Smooth muscle cell (in vitro differentiated cells): ENCODE results near the gene MYH7. TPM values are rescaled to one million over a fixed set of nuclear protein-coding genes. Genes with fewer than 3 reads are reported as not detected.
"Not testable (repeated sequence)": the region's sequence is repeated elsewhere in the genome, so short reads cannot be mapped to it uniquely, and the experiment has no call there.

ENCODE experiments used
- DNase-seq: peaks from one replicate; lab custom pipeline; 2025; ENCODE audit not compliant: unreplicated experiment; lab: John Stamatoyannopoulos, UW
- H2AFZ ChIP-seq: fragments of 200-600 bp; sonication (generic); 2 replicates; pipeline ENCODE4 v1.6.0; 2016; ENCODE audit warnings: antibody characterized with exemption, low read depth, mild to moderate bottlenecking
- H3F3A ChIP-seq: fragments of 200-600 bp; sonication (generic); 2 replicates; pipeline ENCODE4 v1.6.0; 2017; ENCODE audit warnings: antibody characterized with exemption, low read depth
- H3K27ac ChIP-seq: fragments of 200-600 bp; sonication (generic); 2 replicates; pipeline ENCODE4 v1.5.1; 2016; ENCODE audit warnings: low read depth, mild to moderate bottlenecking
- H3K27me3 ChIP-seq: fragments of 200-600 bp; sonication (generic); 2 replicates; pipeline ENCODE4 v1.6.1; 2016; ENCODE audit warnings: low read depth, mild to moderate bottlenecking
- H3K36me3 ChIP-seq: fragments of 200-600 bp; sonication (generic); 2 replicates; pipeline ENCODE4 v1.5.1; 2016; ENCODE audit warnings: low read depth
- H3K4me1 ChIP-seq: fragments of 200-600 bp; sonication (generic); 2 replicates; pipeline ENCODE4 v1.5.1; 2016; ENCODE audit warnings: low read depth
- H3K4me2 ChIP-seq: fragments of 200-600 bp; sonication (generic); 2 replicates; pipeline ENCODE4 v1.6.0; 2016; ENCODE audit warnings: mild to moderate bottlenecking
- H3K4me3 ChIP-seq: fragments of 200-600 bp; sonication (generic); 2 replicates; pipeline ENCODE4 v1.5.1; 2016; ENCODE audit warnings: mild to moderate bottlenecking
- H3K79me2 ChIP-seq: fragments of 200-600 bp; sonication (generic); 2 replicates; pipeline ENCODE4 v1.6.0; 2016; ENCODE audit warnings: low read depth, mild to moderate bottlenecking
- H3K9ac ChIP-seq: fragments of 200-600 bp; sonication (generic); 2 replicates; pipeline ENCODE4 v1.6.0; 2016; ENCODE audit warnings: low read depth
- H3K9me3 ChIP-seq: fragments of 200-600 bp; sonication (generic); replicated peaks from 2 replicates; pipeline ENCODE4 v1.5.1; 2016; ENCODE audit warnings: low read depth
- H4K20me1 ChIP-seq: fragments of 200-600 bp; sonication (generic); 2 replicates; pipeline ENCODE4 v1.6.0; 2016; ENCODE audit warnings: low read depth
- WGBS: methylation state at CpG from one replicate; pipeline ENCODE4 v1.1.7; 2016; ENCODE audit warnings: low lambda C conversion rate; 5-methylcytosine and 5-hydroxymethylcytosine counted together
- polyA plus RNA-seq: library from polyadenylated mRNA; unstranded; fragments of >200 nt; fragmentation: Nextera tagmentation; extraction: Ambion mirVana; gene quantifications from 2 replicates; pipeline ENCODE4 v1.2.1, GENCODE V29; 2016
- total RNA-seq: library from RNA; depleted of rRNA; stranded (reverse); fragments of >200 nt; gene quantifications from 2 replicates; pipeline ENCODE4 v1.2.3, GENCODE V29; 2014
- TF ChIP-seq, protein P1 (sequence below): fragments of 200-600 bp; sonication (generic); IDR thresholded peaks from 2 replicates; pipeline ENCODE4 v1.5.1; 2017; ENCODE audit warnings: borderline replicate concordance, mild to moderate bottlenecking, antibody characterized with exemption; ENCODE audit not compliant: insufficient read depth, poor library complexity, severe bottlenecking

MYH7 gene
- total and polyA plus RNA-seq, 2 experiments from 2014 or later, result not detected

DNA sequence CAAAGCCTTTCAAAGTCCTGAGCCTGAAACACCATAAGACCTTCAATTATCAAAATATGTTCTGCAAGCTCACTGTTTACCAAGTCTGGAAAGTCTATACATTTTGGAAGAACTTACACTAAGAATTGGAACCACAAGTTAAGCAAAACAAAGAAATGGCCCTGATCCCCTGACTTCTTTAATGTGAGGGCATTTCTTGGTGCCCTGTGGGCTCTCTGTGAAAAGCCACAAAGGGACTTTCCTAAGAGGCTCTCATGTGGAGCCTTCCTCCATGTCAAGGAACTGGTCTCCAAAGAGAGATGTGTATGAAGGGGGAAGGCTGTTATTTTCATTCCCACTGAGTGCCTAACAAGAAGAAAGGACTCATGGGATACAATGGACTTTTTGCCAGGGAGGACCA, 13.9 kb downstream of the MYH7 start:
- Histone ChIP-seq H3K4me2 (no peak overlapping the region), H2AFZ (no peak overlapping the region), H4K20me1 (no peaks in the 10 kb centered on the region), H3K27ac (no peak overlapping the region), H3F3A (no peaks in the 10 kb centered on the region), H3K79me2 (no peaks in the 10 kb centered on the region), H3K27me3 (no peaks in the 10 kb centered on the region), H3K9ac (no peak overlapping the region), H3K36me3 (no peaks in the 10 kb centered on the region), H3K4me3 (no peak overlapping the region), H3K4me1 (no peaks in the 10 kb centered on the region), H3K9me3 (no peaks in the 10 kb centered on the region)
- TF ChIP-seq, protein P1, sequence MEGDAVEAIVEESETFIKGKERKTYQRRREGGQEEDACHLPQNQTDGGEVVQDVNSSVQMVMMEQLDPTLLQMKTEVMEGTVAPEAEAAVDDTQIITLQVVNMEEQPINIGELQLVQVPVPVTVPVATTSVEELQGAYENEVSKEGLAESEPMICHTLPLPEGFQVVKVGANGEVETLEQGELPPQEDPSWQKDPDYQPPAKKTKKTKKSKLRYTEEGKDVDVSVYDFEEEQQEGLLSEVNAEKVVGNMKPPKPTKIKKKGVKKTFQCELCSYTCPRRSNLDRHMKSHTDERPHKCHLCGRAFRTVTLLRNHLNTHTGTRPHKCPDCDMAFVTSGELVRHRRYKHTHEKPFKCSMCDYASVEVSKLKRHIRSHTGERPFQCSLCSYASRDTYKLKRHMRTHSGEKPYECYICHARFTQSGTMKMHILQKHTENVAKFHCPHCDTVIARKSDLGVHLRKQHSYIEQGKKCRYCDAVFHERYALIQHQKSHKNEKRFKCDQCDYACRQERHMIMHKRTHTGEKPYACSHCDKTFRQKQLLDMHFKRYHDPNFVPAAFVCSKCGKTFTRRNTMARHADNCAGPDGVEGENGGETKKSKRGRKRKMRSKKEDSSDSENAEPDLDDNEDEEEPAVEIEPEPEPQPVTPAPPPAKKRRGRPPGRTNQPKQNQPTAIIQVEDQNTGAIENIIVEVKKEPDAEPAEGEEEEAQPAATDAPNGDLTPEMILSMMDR, result no peak
- DNase-seq, result no peak

DNA sequence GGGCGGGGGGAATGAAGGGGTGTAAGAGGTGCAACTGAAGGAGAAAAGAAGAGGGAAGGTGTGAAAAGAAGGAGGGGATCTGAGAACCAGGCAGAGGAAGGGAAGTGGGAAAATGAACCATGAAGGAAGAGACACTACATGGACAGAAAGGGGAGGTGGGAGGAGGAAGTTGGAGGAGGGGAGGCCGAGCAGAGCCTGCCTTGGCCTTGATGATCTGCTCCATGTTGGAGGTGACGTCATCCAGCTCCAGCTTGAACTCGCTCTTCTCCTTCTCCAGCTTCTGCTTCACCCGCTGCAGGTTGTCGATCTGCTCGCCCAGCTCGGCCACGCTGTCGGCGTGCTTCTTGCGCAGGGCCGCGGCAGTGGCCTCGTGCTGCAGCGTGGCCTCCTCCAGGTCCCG, 15.8 kb downstream of the MYH7 start:
- not testable (repeated sequence) for H3K27me3 ChIP-seq, H3K9me3 ChIP-seq, H3K4me2 ChIP-seq, H3K9ac ChIP-seq, DNase-seq, H4K20me1 ChIP-seq, H3K4me1 ChIP-seq, H3K27ac ChIP-seq, H3F3A ChIP-seq, H3K79me2 ChIP-seq, H2AFZ ChIP-seq, H3K36me3 ChIP-seq, H3K4me3 ChIP-seq
- WGBS, result 88% methylated on average over 1 of the region's 17 CpGs

DNA sequence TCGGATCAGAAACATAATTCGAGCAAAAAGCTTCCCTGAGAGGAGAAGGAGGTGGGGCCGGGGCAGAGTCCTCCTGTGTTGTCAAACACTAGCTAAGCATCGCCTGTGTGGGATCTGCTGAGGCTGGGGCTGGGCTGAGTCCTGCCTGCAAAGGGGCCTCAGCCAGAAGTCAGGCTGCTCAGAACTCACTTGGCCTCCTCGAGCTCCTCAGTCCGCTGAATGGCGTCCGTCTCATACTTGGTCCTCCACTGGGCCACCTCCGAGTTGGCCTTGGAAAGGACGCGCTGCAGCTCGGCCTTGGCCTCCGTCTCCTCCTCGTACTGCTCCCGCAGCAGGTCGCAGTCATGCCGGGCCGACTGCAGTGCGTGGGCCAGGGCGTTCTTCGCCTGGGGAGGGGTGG, 17.4 kb downstream of the MYH7 start:
- Histone ChIP-seq H3F3A (no peaks in the 10 kb centered on the region), H3K9me3 (no peaks in the 10 kb centered on the region), H3K27ac (no peak overlapping the region), H2AFZ (no peak overlapping the region), H4K20me1 (no peaks in the 10 kb centered on the region), H3K4me1 (no peaks in the 10 kb centered on the region), H3K36me3 (no peaks in the 10 kb centered on the region), H3K9ac (no peak overlapping the region), H3K4me2 (no peak overlapping the region), H3K4me3 (no peak overlapping the region), H3K79me2 (no peaks in the 10 kb centered on the region), H3K27me3 (no peaks in the 10 kb centered on the region)
- DNase-seq, result no peak
- TF ChIP-seq, protein P1, result no peak
- WGBS, result 97% methylated on average over 21 of the region's 21 CpGs

DNA sequence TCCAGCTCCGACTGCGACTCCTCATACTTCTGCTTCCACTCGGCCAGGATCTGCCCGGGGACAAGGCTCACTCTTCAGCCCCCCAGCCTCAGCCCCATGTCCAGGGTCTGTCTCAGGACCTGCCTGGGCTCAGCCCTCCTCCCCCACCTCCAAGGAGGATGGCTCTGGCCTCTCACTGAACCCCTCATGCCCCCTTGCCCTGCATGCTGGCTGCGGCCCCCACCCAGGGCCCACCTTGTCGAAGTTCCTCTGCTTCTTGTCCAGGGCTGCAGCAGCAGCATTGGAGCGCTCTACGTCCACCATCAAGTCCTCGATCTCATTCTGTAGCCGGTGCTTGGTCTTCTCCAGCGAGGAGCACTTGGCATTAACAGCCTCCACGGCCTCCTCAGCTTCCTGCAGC, 18.2 kb downstream of the MYH7 start:
- not testable (repeated sequence) for H3F3A ChIP-seq

DNA sequence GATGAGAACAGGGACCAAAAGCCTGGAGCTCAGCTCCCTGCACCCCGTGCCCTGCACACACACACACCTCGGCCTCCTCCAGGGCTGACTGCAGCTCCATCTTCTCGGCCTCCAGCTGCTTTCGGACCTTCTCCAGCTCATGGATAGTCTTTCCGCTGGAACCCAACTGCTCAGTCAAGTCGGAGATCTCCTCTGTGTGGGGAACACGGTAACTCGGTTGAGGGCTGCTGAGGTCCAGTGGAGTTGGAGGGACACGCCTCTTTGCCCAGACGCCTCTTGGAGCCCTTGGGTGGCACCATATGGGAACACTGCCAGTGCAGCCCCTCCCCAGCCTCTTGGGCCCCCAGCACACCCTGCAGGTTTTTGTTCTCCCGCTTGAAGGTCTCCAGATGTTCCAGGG, 18.7 kb downstream of the MYH7 start:
- no peak overlapping the region for H3K4me2 ChIP-seq
- H3K27me3 ChIP-seq, result no peaks in the 10 kb centered on the region
- no peak for DNase-seq
- H3K4me3 ChIP-seq, result no peak overlapping the region
- H3K9me3 ChIP-seq, result no peaks in the 10 kb centered on the region
- H3F3A ChIP-seq, result no peaks in the 10 kb centered on the region
- TF ChIP-seq, protein P1, result no peak
- H2AFZ ChIP-seq, result no peak overlapping the region
- no peaks in the 10 kb centered on the region for H4K20me1 ChIP-seq
- H3K27ac ChIP-seq, result no peak overlapping the region
- no peaks in the 10 kb centered on the region for H3K36me3 ChIP-seq
- H3K79me2 ChIP-seq, result no peaks in the 10 kb centered on the region
- WGBS, result 92% methylated on average over 11 of the region's 11 CpGs
- H3K4me1 ChIP-seq, result no peaks in the 10 kb centered on the region
- no peak overlapping the region for H3K9ac ChIP-seq

More for the DNA sequence above, 18.2 kb downstream of the MYH7 start:
- not testable (repeated sequence) for H3K4me3 ChIP-seq, H3K4me1 ChIP-seq, H3K27me3 ChIP-seq, DNase-seq, H3K79me2 ChIP-seq, H3K36me3 ChIP-seq, H3K27ac ChIP-seq, H2AFZ ChIP-seq, H3K4me2 ChIP-seq, H3K9me3 ChIP-seq, H3K9ac ChIP-seq, H4K20me1 ChIP-seq
- WGBS, result 93% methylated on average over 12 of the region's 12 CpGs
